Measurements from ENCODE around the gene TP53I13. TPM values are rescaled to one million over a fixed set of nuclear protein-coding genes. Genes with fewer than 3 reads are reported as not detected.
A peak's percentile ranks its signal among the peaks of the same experiment; 100 is the strongest.

The TP53I13 gene
- total and polyA plus RNA-seq, 2 donors (not counting 3 experiments of a cell fraction or from before 2014, with no cell fraction given) = 41.1 to 42.7 TPM

- DNase-seq (ENCODE audit: low read depth, low spot score) (no peak), FAIRE-seq (no peak)
- no peak for TF ChIP-seq GATA2 (IDR thresholded peaks at IDR 0.05; ENCODE audit: insufficient read depth, insufficient read length, low read depth, low read length)
- no peak for TF ChIP-seq POLR2AphosphoS5 (IDR thresholded peaks at IDR 0.05; ENCODE audit: insufficient read depth, low read depth, low read length)
- no peak for TF ChIP-seq JUN (IDR thresholded peaks at IDR 0.05; ENCODE audit: borderline replicate concordance, insufficient read depth, insufficient read length, low read depth)
- no peak for TF ChIP-seq FOS (IDR thresholded peaks at IDR 0.05; ENCODE audit: borderline replicate concordance, insufficient read depth, low read length)
- no peak for TF ChIP-seq EZH2 (IDR thresholded peaks at IDR 0.05; ENCODE audit: borderline replicate concordance, low read depth, low read length, severe bottlenecking)
- TF ChIP-seq POLR2A (IDR thresholded peaks at IDR 0.05; ENCODE audit: low read depth, low read length) = no peak
- no peak for TF ChIP-seq MYC (IDR thresholded peaks at IDR 0.05; ENCODE audit: low read depth, low read length)
- no peaks in the 10 kb centered on the region for H4K20me1 ChIP-seq (replicated peaks; ENCODE audit: control insufficient read depth, extremely low read depth, insufficient read depth, low read length)
- CTCF ChIA-PET = interaction anchor here (0.8 to 4.6 kb wide), 4 partner anchors 157 to 473 kb away, joined by 3 to 90 read pairs (median 46); no protein-coding TSS in a partner anchor
- dilution Hi-C loops (cut with MboI; ENCODE audit: extremely low pct_ligation_motif_present, low sequenced_read_pairs) = no loop called here
- no peaks in the 10 kb centered on the region for H3K9me3 ChIP-seq (replicated peaks; ENCODE audit: control insufficient read depth, insufficient read depth, low read length)
- H2AFZ ChIP-seq (ENCODE audit: low read depth, low read length) = no peak overlapping the region
- intact Hi-C loops (cut with micrococcal nuclease) = loop anchor here (2.0 kb wide), 1 partner anchor 400 kb away; no protein-coding TSS in a partner anchor
- no peak overlapping the region for H3K4me2 ChIP-seq (ENCODE audit: insufficient read depth, low read length)
- H3K9ac ChIP-seq (replicated peaks; ENCODE audit: extremely low read depth, insufficient read depth, low read length) = no peak overlapping the region
- no peak overlapping the region for H3K27ac ChIP-seq (ENCODE audit: insufficient read depth, low read depth, low read length)
- H3K79me2 ChIP-seq (ENCODE audit: control insufficient read depth, insufficient read depth, low read length) = no peaks in the 10 kb centered on the region
- peaks cover 23% of the 10 kb centered on the region for H3K4me1 ChIP-seq (ENCODE audit: control insufficient read depth, extremely low read depth, insufficient read depth, low read length)
- POLR2A ChIA-PET = no interaction called here
- BruUV-seq (replicated peaks) = no TSS peak
- H3K4me3 ChIP-seq (replicated peaks in 1 of 3; ENCODE audit: insufficient read depth in 1 of 3, low read depth in 1 of 3, low read length in 3 of 3) = no peak overlapping the region
- H3K27me3 ChIP-seq (ENCODE audit: control insufficient read depth in 2 of 2, insufficient read depth in 2 of 2, low read length in 2 of 2) = no peaks in the 10 kb centered on the region
- H3K36me3 ChIP-seq (ENCODE audit: control insufficient read depth in 2 of 2, extremely low read depth in 1 of 2, insufficient read depth in 2 of 2, low read length in 2 of 2) = no peaks in the 10 kb centered on the region
- no peaks in the 10 kb centered on the region for H3K9me1 ChIP-seq (replicated peaks; ENCODE audit: control insufficient read depth, extremely low read depth, insufficient read depth, low read length)
These were observed 52.4 kb downstream of the TP53I13 start for GRCh38 chr17:29620779-29621500.

GRCh38 chr17:29621751-29622194 lies 53.3 kb downstream of the TP53I13 start:
- TF ChIP-seq, protein P1, sequence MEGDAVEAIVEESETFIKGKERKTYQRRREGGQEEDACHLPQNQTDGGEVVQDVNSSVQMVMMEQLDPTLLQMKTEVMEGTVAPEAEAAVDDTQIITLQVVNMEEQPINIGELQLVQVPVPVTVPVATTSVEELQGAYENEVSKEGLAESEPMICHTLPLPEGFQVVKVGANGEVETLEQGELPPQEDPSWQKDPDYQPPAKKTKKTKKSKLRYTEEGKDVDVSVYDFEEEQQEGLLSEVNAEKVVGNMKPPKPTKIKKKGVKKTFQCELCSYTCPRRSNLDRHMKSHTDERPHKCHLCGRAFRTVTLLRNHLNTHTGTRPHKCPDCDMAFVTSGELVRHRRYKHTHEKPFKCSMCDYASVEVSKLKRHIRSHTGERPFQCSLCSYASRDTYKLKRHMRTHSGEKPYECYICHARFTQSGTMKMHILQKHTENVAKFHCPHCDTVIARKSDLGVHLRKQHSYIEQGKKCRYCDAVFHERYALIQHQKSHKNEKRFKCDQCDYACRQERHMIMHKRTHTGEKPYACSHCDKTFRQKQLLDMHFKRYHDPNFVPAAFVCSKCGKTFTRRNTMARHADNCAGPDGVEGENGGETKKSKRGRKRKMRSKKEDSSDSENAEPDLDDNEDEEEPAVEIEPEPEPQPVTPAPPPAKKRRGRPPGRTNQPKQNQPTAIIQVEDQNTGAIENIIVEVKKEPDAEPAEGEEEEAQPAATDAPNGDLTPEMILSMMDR (IDR thresholded peaks at IDR 0.05; ENCODE audit: extremely low read depth in 1 of 2, insufficient read depth in 1 of 2, low read depth in 1 of 2, low read length in 2 of 2) = no peak
- TF ChIP-seq MYC (IDR thresholded peaks at IDR 0.05; ENCODE audit: low read depth, low read length) (no peak), POLR2A (IDR thresholded peaks at IDR 0.05; ENCODE audit: low read depth, low read length) (no peak), EZH2 (IDR thresholded peaks at IDR 0.05; ENCODE audit: borderline replicate concordance, low read depth, low read length, severe bottlenecking) (no peak), FOS (IDR thresholded peaks at IDR 0.05; ENCODE audit: borderline replicate concordance, insufficient read depth, low read length) (no peak), JUN (IDR thresholded peaks at IDR 0.05; ENCODE audit: borderline replicate concordance, insufficient read depth, insufficient read length, low read depth) (no peak), GATA2 (IDR thresholded peaks at IDR 0.05; ENCODE audit: insufficient read depth, insufficient read length, low read depth, low read length) (no peak), POLR2AphosphoS5 (IDR thresholded peaks at IDR 0.05; ENCODE audit: insufficient read depth, low read depth, low read length) (no peak)
- TF ChIP-seq, protein P2, sequence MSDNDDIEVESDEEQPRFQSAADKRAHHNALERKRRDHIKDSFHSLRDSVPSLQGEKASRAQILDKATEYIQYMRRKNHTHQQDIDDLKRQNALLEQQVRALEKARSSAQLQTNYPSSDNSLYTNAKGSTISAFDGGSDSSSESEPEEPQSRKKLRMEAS (IDR thresholded peaks at IDR 0.05; ENCODE audit: insufficient read depth, insufficient read length) = no peak
- no peak for FAIRE-seq
- H3K36me3 ChIP-seq (ENCODE audit: control insufficient read depth in 2 of 2, extremely low read depth in 1 of 2, insufficient read depth in 2 of 2, low read length in 2 of 2) = no peaks in the 10 kb centered on the region
- DNase-seq (ENCODE audit: low read depth, low spot score) = no peak
- H3K4me1 ChIP-seq (ENCODE audit: control insufficient read depth, extremely low read depth, insufficient read depth, low read length) = peaks cover 16% of the 10 kb centered on the region
- dilution Hi-C loops (cut with MboI; ENCODE audit: extremely low pct_ligation_motif_present, low sequenced_read_pairs) = no loop called here
- H3K9me3 ChIP-seq (replicated peaks; ENCODE audit: control insufficient read depth, insufficient read depth, low read length) = no peaks in the 10 kb centered on the region
- POLR2A ChIA-PET = no interaction called here
- no peaks in the 10 kb centered on the region for H4K20me1 ChIP-seq (replicated peaks; ENCODE audit: control insufficient read depth, extremely low read depth, insufficient read depth, low read length)
- H3K4me3 ChIP-seq (replicated peaks in 1 of 3; ENCODE audit: insufficient read depth in 1 of 3, low read depth in 1 of 3, low read length in 3 of 3) = no peak overlapping the region
- no peaks in the 10 kb centered on the region for H3K9me1 ChIP-seq (replicated peaks; ENCODE audit: control insufficient read depth, extremely low read depth, insufficient read depth, low read length)
- CTCF ChIA-PET = interaction anchor here (0.8 to 1.1 kb wide), 2 partner anchors 158 to 400 kb away, joined by 3 to 6 read pairs; no protein-coding TSS in a partner anchor
- no peaks in the 10 kb centered on the region for H3K79me2 ChIP-seq (ENCODE audit: control insufficient read depth, insufficient read depth, low read length)
- peak overlapping the region; percentile 32 for H3K4me2 ChIP-seq (ENCODE audit: insufficient read depth, low read length)
- no peaks in the 10 kb centered on the region for H3K27me3 ChIP-seq (ENCODE audit: control insufficient read depth in 2 of 2, insufficient read depth in 2 of 2, low read length in 2 of 2)
- no peak overlapping the region for H2AFZ ChIP-seq (ENCODE audit: low read depth, low read length)
- intact Hi-C loops (cut with micrococcal nuclease) = loop anchor here (1.0 to 2.0 kb wide), 2 partner anchors 18 to 399 kb away; no protein-coding TSS in a partner anchor
- no peak overlapping the region for H3K9ac ChIP-seq (replicated peaks; ENCODE audit: extremely low read depth, insufficient read depth, low read length)
- BruUV-seq (replicated peaks) = no TSS peak
- no peak overlapping the region for H3K27ac ChIP-seq (ENCODE audit: insufficient read depth, low read depth, low read length)
